Erythroblast (primary cell): ENCODE measurements around the gene TEKT5.

ENCODE experiments used
- GATA1 ChIP-seq: IDR thresholded peaks from 2 replicates; pipeline ENCODE4 v1.6.1; 2011; ENCODE audit warnings: low read depth, mild to moderate bottlenecking, control low read depth, low read length, moderate library complexity
- POLR2A ChIP-seq: IDR thresholded peaks from 2 replicates; pipeline ENCODE4 v1.6.1; 2011; ENCODE audit warnings: mild to moderate bottlenecking, low read length

DNA sequence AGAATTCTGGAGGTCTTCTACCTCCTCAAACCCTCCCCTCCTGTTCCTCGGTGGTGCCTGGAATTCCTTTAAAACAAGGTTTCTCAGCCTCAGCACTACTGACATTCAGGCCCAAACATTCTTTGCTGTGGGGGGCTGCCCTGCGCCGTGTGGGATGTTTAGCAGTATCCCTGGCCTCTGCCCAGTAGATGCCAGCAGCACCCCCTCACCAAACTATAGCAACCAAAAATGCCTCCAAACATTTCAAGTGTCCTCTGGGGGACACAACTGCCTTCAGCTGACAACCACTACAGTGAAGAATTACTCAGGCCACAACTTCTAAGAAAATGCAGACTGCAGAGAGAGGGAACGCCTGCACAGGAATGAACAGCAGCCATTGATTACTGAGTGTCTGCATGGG is 28.4 kb downstream of the TEKT5 start:
- TF ChIP-seq GATA1, result no peak
- TF ChIP-seq POLR2A, result no peak
